Lung microvascular endothelial cell (primary cell): ENCODE results near the gene OXGR1. TPM values are rescaled to one million over a fixed set of nuclear protein-coding genes. Genes with fewer than 3 reads are reported as not detected.
"Not testable (repeated sequence)": the region's sequence is repeated elsewhere in the genome, so short reads cannot be mapped to it uniquely, and the experiment has no call there.

Experiments
- DNase-seq, 2 donors: peaks; one replicate each; pipeline versions ENCODE4 v3.0.0 to v3.0.0-alpha.2; 2010; ENCODE audit warnings: low read depth in 2 of 2
- total RNA-seq: library from RNA; depleted of rRNA; stranded (reverse); fragments of >200 nt; gene quantifications from 2 replicates; pipeline ENCODE4 v1.2.1, GENCODE V29; 2014

The OXGR1 gene
- total RNA-seq, 1 donor from 2014 or later = not detected

GRCh38 chr13:97005625-97006262, 11.5 kb upstream of the OXGR1 start:
- no peak for DNase-seq

- no peak for DNase-seq
Measured at GRCh38 chr13:97004886-97005285, 10.6 kb upstream of the OXGR1 start.

GRCh38 chr13:97004096-97004876, 10.0 kb upstream of the OXGR1 start:
- peak in 1 of 2 donors; percentile 55 for DNase-seq

- DNase-seq = no peak
Measured at GRCh38 chr13:97003071-97003470, 8.8 kb upstream of the OXGR1 start.

- no peak for DNase-seq
Measured at GRCh38 chr13:97002581-97002980, 8.3 kb upstream of the OXGR1 start.

- DNase-seq = no peak
Measured at GRCh38 chr13:97001636-97002035, 7.4 kb upstream of the OXGR1 start.

- DNase-seq = no peak
Measured at GRCh38 chr13:97000295-97000925, 6.1 kb upstream of the OXGR1 start.

- no peak for DNase-seq
Measured at GRCh38 chr13:96999091-96999490, 4.8 kb upstream of the OXGR1 start.

- no peak for DNase-seq
Measured at GRCh38 chr13:96998051-96998450, 3.8 kb upstream of the OXGR1 start.

GRCh38 chr13:96996886-96997285, 2.6 kb upstream of the OXGR1 start:
- no peak for DNase-seq

- no peak for DNase-seq
Measured at GRCh38 chr13:96996107-96996506, 1.8 kb upstream of the OXGR1 start.

- no peak for DNase-seq
Measured at GRCh38 chr13:96994858-96995243, 575 bp upstream of the OXGR1 start.

- no peak for DNase-seq
Measured at GRCh38 chr13:96993634-96994016, 651 bp downstream of the OXGR1 start.

GRCh38 chr13:96992633-96993032, 1.6 kb downstream of the OXGR1 start:
- no peak for DNase-seq

GRCh38 chr13:96991072-96991471, 3.2 kb downstream of the OXGR1 start:
- no peak for DNase-seq

- DNase-seq = no peak
Measured at GRCh38 chr13:96988441-96988840, 5.8 kb downstream of the OXGR1 start.

GRCh38 chr13:96984051-96984508, 10.2 kb downstream of the OXGR1 start:
- peak; percentile 75 to 87 for DNase-seq

GRCh38 chr13:96982672-96983071, 11.6 kb downstream of the OXGR1 start:
- DNase-seq = peak; percentile 78 to 93

GRCh38 chr13:96979861-96980260, 14.4 kb downstream of the OXGR1 start:
- DNase-seq = not testable (repeated sequence)

GRCh38 chr13:96968027-96968426, 26.2 kb downstream of the OXGR1 start:
- DNase-seq = no peak

GRCh38 chr13:96967248-96967745, 27.0 kb downstream of the OXGR1 start:
- no peak for DNase-seq

GRCh38 chr13:96966415-96967102, 27.7 kb downstream of the OXGR1 start:
- no peak for DNase-seq
